ENCODE measurements around the gene OSBP2.
A peak's percentile ranks its signal among the peaks of the same experiment; 100 is the strongest.
"Not testable (repeated sequence)": the region's sequence is repeated elsewhere in the genome, so short reads cannot be mapped to it uniquely, and the experiment has no call there.

The OSBP2 gene

GRCh38 chr22:30679895-30680690 is 14.6 kb upstream of the OSBP2 start:
- DNase-seq, result not testable (repeated sequence)

GRCh38 chr22:30680991-30681770 is 13.5 kb upstream of the OSBP2 start:
- DNase-seq, result no peak

DNA sequence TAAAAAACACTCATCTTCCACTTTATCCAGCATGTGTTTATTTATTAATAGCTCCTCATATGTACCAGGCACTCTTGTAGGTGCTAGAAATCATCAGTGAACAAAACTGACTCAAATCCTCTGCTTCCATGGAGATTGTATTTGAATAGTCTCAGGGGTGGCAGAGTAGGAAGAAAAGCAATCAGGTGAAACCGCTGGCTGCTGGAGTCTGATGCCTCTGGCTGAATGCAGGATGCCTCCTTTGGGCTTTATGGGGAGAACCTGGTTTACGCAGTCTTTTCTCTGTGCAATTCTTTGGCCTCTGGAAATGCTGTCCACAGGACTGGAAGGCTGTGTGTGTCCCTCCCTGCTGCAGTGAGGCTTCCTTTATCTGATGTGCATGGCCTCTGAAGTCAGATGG is 12.8 kb upstream of the OSBP2 start:
- no peak for DNase-seq

DNA sequence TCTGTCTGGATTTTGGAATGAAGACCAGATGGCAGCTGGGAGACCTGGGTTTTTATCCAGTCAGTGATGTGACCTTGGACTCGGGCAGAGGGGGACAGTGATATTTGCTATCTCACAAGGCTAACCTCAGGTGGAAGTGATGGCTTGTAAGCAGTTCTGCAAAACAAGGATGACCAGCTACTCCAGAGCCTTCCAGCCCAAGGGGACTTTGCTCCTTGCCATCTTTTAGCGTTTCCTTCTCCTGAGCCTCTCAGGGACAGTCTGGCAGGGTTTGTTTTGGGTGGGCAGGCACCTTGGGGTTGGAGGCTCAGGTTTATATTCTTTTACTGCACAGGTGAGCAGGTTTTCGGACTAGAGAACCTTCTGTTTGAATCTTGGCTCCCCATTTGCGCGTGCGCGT is 9.5 kb upstream of the OSBP2 start:
- no peak for DNase-seq

GRCh38 chr22:30687358-30687757 is 7.3 kb upstream of the OSBP2 start:
- no peak for DNase-seq

DNA sequence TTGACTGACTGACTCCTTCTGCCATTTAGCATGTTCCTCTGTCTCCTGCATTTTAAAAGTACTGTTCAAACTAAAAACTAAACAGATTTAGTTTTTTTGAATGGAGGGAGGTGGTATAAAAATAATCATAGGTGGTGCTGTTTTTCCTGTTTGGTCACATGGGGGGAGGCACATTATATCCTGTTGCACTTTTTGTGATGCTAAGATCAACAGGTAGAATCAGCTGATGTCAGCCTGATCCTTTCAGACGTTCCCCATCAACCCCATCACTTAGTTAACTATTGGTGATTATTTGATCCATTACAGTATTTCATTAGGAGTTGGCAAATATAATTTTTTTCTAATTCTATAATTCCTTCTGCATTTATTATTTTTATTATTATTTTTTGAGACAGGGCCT is 5.1 kb upstream of the OSBP2 start:
- DNase-seq, result no peak

DNA sequence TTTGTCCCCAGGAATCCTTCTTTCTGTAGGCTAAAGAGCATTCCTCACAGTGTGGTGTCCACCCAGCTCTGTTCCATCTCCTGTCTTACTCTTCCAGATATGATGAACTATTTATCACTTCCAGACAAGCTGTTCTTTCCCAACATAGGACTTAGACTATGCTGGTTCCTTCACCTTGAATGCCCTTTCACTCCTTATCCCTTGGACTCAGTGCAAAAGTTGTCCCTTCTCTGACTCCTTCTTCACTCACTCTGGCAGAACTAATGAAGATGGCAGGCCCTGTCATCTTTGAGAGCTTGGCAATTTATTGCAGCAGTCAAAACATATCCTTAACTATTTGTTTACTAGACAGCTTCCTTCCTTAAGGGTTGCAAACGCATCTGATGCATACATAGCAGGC is 3.5 kb upstream of the OSBP2 start:
- DNase-seq, result no peak

GRCh38 chr22:30694171-30694639 is 469 bp upstream of the OSBP2 start:
- DNase-seq, result peak; percentile 49

GRCh38 chr22:30695351-30695851 is 727 bp downstream of the OSBP2 start:
- no peak for DNase-seq

DNA sequence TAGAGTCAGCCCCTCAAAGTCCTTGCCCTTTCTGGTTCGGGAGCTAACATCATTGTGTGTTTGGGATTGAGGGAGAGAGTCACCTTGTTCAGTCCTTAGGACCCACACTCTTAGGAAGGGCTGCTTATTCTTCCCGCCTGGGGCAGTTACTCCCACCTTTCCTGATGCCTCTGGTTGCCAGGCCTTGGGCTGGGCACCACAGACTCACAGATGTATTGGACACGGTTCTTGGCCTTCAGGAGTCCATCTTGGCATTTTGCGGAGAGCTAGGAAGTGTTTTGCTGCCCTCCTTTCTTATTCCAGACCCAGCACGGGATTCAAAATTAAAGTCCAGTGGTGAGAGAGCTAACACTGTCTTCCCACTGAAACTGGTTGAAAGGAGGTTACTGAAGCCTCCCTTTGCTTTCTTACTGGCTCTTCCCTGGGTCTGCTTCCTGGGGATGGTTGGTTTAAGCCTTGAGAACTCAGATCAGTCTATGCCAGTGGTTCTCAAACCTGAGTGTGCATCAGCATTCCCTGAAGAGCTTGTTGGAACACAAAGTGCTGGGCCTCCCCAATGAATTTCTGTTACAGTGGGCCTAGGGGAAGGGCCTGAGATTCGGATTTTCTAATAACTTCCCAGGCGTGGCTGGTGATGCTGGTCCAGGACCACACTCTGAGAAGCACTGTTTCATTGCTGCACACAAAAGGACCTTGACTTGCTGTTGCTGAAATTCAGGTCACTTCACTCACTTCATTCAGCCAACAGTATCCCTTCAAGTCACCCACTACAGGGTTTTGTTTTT is 1.4 kb downstream of the OSBP2 start:
- no peak for DNase-seq

- DNase-seq, result no peak
Measured at GRCh38 chr22:30697975-30698374, 3.3 kb downstream of the OSBP2 start.

DNA sequence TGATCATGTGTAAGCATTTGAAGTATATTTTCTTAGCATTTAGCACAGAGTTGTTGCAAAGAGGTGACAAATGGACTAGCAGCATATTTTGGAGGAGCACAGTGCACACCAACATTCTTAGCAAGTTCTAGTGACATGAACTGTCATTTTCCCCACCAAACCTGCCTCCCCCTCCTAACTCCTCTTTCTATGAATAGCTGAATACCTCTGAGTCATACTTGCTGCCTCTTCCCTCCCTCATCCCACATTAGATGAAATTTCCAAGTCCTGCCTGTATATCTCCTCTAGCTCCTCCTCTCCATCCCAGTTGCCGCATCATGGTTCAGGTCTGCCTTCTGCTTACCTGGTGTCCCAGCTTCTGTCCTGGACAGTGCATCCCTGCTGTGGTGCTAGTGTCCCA is 7.2 kb downstream of the OSBP2 start:
- no peak for DNase-seq

DNA sequence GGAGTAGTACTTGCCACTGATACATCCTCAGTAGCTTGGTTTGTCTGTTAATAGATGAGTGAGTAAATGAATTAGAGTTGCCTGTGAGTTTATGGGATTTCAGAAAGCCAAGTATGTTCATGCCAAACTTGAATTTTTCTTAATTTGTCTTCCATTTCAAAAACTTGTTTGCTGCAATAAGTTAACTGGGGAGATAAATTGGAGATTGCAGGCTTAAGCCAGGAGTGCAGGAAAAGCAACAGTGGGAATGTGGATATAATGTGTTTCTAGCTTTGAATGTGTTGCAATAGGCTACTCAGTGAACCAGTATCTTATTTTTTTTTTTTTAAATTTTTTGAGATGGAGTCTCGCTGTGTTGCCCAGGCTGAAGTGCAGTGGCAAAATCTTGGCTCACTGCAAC is 8.2 kb downstream of the OSBP2 start:
- no peak for DNase-seq

DNA sequence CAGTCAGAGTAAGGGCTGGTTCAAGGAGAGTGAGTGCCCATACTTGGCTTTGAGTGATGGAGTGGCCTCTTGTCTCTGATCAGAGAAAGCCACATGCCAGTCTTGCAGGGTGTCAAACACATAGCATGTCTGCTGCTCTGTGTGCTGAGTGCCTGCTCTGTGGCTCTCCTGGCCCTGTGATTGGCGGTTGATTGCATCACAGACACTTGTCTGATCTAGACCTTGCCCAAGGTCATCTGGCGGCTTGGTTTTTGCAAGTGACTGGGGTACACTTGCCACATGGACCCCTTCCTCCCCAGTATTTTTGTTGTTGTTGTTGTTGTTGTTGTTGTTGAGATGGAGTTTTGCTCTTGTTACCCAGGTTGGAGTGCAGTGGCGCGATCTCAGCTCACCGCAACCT is 10.3 kb downstream of the OSBP2 start:
- DNase-seq, result no peak

DNA sequence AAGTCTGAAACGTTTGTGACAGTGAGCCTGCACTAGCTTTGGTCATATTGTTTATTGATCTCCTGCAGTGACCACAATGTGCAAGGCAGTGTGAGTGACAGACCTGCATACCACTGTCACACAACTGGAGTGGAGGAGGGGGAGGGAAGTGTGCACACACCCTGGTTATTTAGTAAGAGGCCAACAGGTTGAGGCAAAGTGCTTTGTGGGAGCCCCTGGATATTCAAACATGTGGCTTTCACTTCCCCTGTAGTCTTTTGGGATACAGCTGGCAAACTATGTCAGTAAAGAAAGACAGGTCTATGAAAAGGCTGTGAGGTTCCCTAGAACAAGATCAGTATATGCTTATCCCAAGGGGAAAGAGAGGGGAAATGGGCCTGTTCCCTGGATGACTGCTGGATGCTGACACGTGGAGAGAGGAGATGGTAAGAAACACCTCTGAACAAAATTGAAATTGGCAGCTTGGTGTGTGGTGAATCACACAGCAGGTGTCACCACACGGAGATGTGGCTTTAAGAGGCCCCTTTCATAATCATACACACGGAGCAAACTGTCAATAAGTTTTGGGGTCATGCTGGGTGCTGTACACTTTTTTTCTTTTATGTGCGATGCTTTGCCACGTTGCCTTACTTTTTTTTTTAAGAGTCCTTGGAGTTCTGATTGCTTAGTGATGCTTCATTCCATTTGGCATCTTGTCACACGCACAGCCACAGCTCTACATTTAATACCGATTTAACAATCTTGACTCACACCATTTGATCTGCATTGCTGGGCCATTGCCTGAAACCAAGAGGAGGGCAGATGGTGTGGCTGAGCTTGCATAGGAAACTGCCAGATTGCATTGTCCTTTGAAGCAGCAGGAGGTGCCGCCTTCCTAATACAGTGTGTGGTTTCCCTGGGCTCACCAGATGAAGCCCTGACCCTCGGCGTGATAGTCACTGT is 11.3 kb downstream of the OSBP2 start:
- DNase-seq, result no peak

GRCh38 chr22:30709980-30710379 is 15.3 kb downstream of the OSBP2 start:
- not testable (repeated sequence) for DNase-seq

DNA sequence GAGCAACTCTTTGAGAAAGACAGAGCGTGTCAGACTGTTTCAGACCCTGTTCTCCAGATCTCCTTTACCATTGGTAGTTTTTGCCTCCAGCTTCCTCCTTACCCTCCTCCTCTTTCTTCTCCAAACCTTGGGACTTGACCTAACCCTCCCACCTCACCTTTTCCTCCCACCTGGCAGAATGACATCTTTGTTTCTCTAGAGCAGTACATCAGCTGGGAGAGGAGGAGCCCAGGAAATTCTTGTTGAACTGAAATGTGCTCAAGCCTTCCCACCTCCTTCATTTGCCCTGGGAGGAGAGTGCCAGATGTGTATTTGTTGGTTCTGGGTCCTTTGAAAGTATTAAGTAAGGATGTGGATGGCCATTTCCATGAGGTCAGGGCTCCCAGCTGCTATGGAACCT is 17.4 kb downstream of the OSBP2 start:
- DNase-seq, result no peak

- DNase-seq, result no peak
Measured at GRCh38 chr22:30714062-30714461, 19.4 kb downstream of the OSBP2 start.

DNA sequence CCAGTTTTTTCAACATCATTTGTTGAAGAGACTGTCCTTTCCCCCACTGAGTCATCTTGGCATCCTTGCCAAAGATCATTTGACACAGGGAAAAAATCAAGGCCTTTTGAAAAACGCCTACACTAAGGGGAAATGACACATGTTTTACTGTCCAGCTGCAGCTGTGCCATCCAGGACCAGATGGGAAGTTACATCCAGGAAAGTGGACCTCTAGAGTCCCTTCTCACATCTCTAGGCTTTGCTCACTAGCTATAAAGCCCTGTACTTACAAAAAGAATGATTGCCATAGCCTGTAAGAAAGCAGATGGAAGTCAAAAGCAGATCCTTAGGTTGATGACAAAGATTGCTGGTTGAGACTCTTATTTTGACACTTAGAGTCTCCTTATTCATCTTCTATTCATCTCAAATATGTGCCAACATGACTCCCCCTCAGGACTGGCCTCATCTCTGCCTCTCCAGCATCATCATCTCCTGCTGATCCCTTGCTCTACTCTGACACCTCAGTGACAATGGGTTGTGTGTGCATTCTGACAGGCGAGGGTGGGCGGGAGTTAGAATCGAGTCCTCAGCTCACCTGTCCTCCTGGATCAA is 22.8 kb downstream of the OSBP2 start:
- no peak for DNase-seq

GRCh38 chr22:30717952-30718351 is 23.3 kb downstream of the OSBP2 start:
- no peak for DNase-seq

DNA sequence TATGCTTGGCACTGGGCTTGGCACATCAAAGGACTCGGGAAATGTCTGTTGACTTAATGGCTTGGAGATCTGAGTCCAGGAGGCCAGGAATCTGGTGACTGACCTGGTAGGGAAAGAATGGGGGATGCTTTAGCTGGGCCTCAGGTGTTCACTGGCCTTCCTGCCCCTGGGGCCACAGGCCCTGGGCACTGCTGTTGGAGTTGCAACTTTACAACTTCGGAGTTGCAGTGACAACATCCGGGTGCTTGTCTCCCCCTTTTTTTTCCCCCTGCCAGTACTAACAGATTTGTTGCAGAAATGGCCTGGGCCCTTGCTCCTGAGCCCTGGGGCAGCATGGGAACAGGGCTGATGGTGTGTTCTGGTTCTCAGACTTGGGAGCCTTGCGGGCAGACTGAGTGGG is 23.8 kb downstream of the OSBP2 start:
- no peak for DNase-seq

- DNase-seq, result no peak
Measured at GRCh38 chr22:30718938-30719337, 24.3 kb downstream of the OSBP2 start.

All from CD4-positive, alpha-beta T cell treated with Interferon gamma for 1 hour (primary cell).